ENCODE measurements around the gene TRIM75. TPM values are rescaled to one million over a fixed set of nuclear protein-coding genes. Genes with fewer than 3 reads are reported as not detected.

The TRIM75 gene
- total and polyA plus RNA-seq, 2 of the 13 experiments (the other 11 are each of a cell fraction or from before 2014, with no cell fraction given) = not detected

- FAIRE-seq = no peak
- CTCF ChIA-PET (ENCODE audit: low intra/inter-chr PET ratio, low total read pairs) = no interaction called here
- in situ Hi-C loops (cut with HindIII; ENCODE audit: extremely low pct_ligation_motif_present, low pct_unique_long_range_greater_than_20kb) = no loop called here
Observed at GRCh38 chr4:165006886-165007285, 46.8 kb upstream of the TRIM75 start.

GRCh38 chr4:165009493-165010227 is 44.0 kb upstream of the TRIM75 start:
- Histone ChIP-seq H3K36me3 (replicated peaks in 1 of 2; ENCODE audit: control insufficient read depth in 1 of 2, insufficient read depth in 2 of 2, low read length in 2 of 2) (no peaks in the 10 kb centered on the region), H3K4me2 (ENCODE audit: low read depth, low read length) (no peak overlapping the region), H3K9me3 (ENCODE audit: low read length) (no peaks in the 10 kb centered on the region), H3K79me2 (ENCODE audit: insufficient read depth, low read length) (no peaks in the 10 kb centered on the region), H3K4me1 (ENCODE audit: insufficient read depth, low read length) (peaks cover 6% of the 10 kb centered on the region; the same call in 1 of the 2 replicates), H4K20me1 (ENCODE audit: insufficient read depth, low read length) (no peaks in the 10 kb centered on the region), H3K27ac (ENCODE audit: extremely low read length, insufficient read depth, low read length) (no peak overlapping the region), H3K9ac (ENCODE audit: insufficient read depth, low read depth, low read length) (no peak overlapping the region), H3K27me3 (ENCODE audit: control insufficient read depth in 1 of 2, insufficient read depth in 2 of 2, low read length in 2 of 2) (peaks cover 2 to 5% of the 10 kb centered on the region in 2 experiments; a peak in 2 of 5 replicates), H3K4me3 (replicated peaks in 1 of 3; ENCODE audit: insufficient read depth in 1 of 3, low read depth in 2 of 3, low read length in 3 of 3) (no peak overlapping the region), H2AFZ (ENCODE audit: low read length) (no peak overlapping the region)
- ChIA-PET CTCF (ENCODE audit: low intra/inter-chr PET ratio, low total read pairs) (no interaction called here), POLR2A (no interaction called here)
- no peak for ATAC-seq
- TF ChIP-seq POLR2A (IDR thresholded peaks at IDR 0.05; ENCODE audit: insufficient read depth in 1 of 2, low read depth in 2 of 2, low read length in 2 of 2) (no peak), ZNF224 (CRISPR knock-in tag; IDR thresholded peaks at IDR 0.05) (no peak), CBX2 (IDR thresholded peaks at IDR 0.05; ENCODE audit: low read depth, low read length) (no peak), CBX2 (CRISPR knock-in tag; IDR thresholded peaks at IDR 0.05; ENCODE audit: low read depth) (no peak), ZNF766 (CRISPR knock-in tag; IDR thresholded peaks at IDR 0.05; ENCODE audit: borderline replicate concordance) (no peak), MIXL1 (CRISPR knock-in tag; IDR thresholded peaks at IDR 0.05) (no peak), ATF4 (CRISPR knock-in tag; IDR thresholded peaks at IDR 0.05) (no peak), CAMTA2 (CRISPR knock-in tag; IDR thresholded peaks at IDR 0.05; ENCODE audit: borderline replicate concordance) (no peak), ZBTB7A (CRISPR knock-in tag; IDR thresholded peaks at IDR 0.05) (no peak), ZNF644 (CRISPR knock-in tag; IDR thresholded peaks at IDR 0.05; ENCODE audit: low read depth) (no peak), ZNF460 (CRISPR knock-in tag; IDR thresholded peaks at IDR 0.05; ENCODE audit: borderline replicate concordance) (no peak), MXD4 (CRISPR knock-in tag; IDR thresholded peaks at IDR 0.05) (no peak)
- intact Hi-C loops (cut with micrococcal nuclease; ENCODE audit: unreplicated experiment) (no loop called here), in situ Hi-C loops (cut with HindIII; ENCODE audit: extremely low pct_ligation_motif_present, low pct_unique_long_range_greater_than_20kb) (no loop called here)
- WGBS (ENCODE audit: low lambda C conversion rate) = 28% methylated on average over 5 of the region's 5 CpGs
- no peak for FAIRE-seq
- no TSS peak for BruUV-seq (replicated peaks)
- no peak for DNase-seq (ENCODE audit: low spot score)

More at GRCh38 chr4:165006886-165007285, 46.8 kb upstream of the TRIM75 start:
- no peak overlapping the region for H3K4me3 ChIP-seq (replicated peaks in 1 of 3; ENCODE audit: insufficient read depth in 1 of 3, low read depth in 2 of 3, low read length in 3 of 3)
- no peak overlapping the region for H3K27ac ChIP-seq (ENCODE audit: extremely low read length, insufficient read depth, low read length)
- H3K9me3 ChIP-seq (ENCODE audit: low read length) = no peaks in the 10 kb centered on the region
- POLR2A ChIA-PET = no interaction called here
- intact Hi-C loops (cut with micrococcal nuclease; ENCODE audit: unreplicated experiment) = no loop called here
- peaks cover 0 to 5% of the 10 kb centered on the region in 2 experiments; a peak in 2 of 5 replicates for H3K27me3 ChIP-seq (ENCODE audit: control insufficient read depth in 1 of 2, insufficient read depth in 2 of 2, low read length in 2 of 2)
- WGBS (ENCODE audit: low lambda C conversion rate) = 38% methylated on average over 5 of the region's 5 CpGs
- H4K20me1 ChIP-seq (ENCODE audit: insufficient read depth, low read length) = no peaks in the 10 kb centered on the region
- H2AFZ ChIP-seq (ENCODE audit: low read length) = no peak overlapping the region
- H3K4me2 ChIP-seq (ENCODE audit: low read depth, low read length) = no peak overlapping the region
- H3K79me2 ChIP-seq (ENCODE audit: insufficient read depth, low read length) = no peaks in the 10 kb centered on the region
- TF ChIP-seq CEBPG (CRISPR knock-in tag; IDR thresholded peaks at IDR 0.05) = 0 out of 2 replicates have a peak, but pooled peaks have one; percentile 11
- no peak for TF ChIP-seq HOXA3 (CRISPR knock-in tag; IDR thresholded peaks at IDR 0.05)
- peak; percentile 5; the same call in 1 of the 2 replicates for TF ChIP-seq CEBPB (IDR thresholded peaks at IDR 0.05; ENCODE audit: borderline replicate concordance, low read depth, low read length)
- TF ChIP-seq HNF4A (CRISPR knock-in tag; IDR thresholded peaks at IDR 0.05) = peak; percentile 65
- no peak for TF ChIP-seq ZNF350 (CRISPR knock-in tag; IDR thresholded peaks at IDR 0.05; ENCODE audit: borderline replicate concordance, low read depth)
- TF ChIP-seq MTA3 (CRISPR knock-in tag; IDR thresholded peaks at IDR 0.05) = no peak
- TF ChIP-seq RARG (CRISPR knock-in tag; IDR thresholded peaks at IDR 0.05; ENCODE audit: low read depth) = no peak
- TF ChIP-seq DNMT3B (CRISPR knock-in tag; conservative IDR thresholded peaks at IDR 0.05) = no peak
- no peak for TF ChIP-seq ARID2 (CRISPR knock-in tag; IDR thresholded peaks at IDR 0.05; ENCODE audit: borderline replicate concordance)
- ATAC-seq (peak; percentile 66), DNase-seq (ENCODE audit: low spot score) (no peak)
- H3K4me1 ChIP-seq (ENCODE audit: insufficient read depth, low read length) = peaks cover 6% of the 10 kb centered on the region; the same call in 1 of the 2 replicates
- no peaks in the 10 kb centered on the region for H3K36me3 ChIP-seq (replicated peaks in 1 of 2; ENCODE audit: control insufficient read depth in 1 of 2, insufficient read depth in 2 of 2, low read length in 2 of 2)
- no TSS peak for BruUV-seq (replicated peaks)
- H3K9ac ChIP-seq (ENCODE audit: insufficient read depth, low read depth, low read length) = no peak overlapping the region
